Neural cell (in vitro differentiated cells): ENCODE data around the gene SERPINH1.

ENCODE experiments used
- CTCF ChIP-seq: fragments of 450-650 bp; IDR thresholded peaks from 2 replicates; pipeline ENCODE4 v1.5.1; 2014; ENCODE audit warnings: antibody characterized with exemption, mild to moderate bottlenecking, moderate library complexity; ENCODE audit not compliant: poor library complexity, severe bottlenecking
- POLR2AphosphoS5 ChIP-seq: IDR thresholded peaks from 2 replicates; pipeline ENCODE4 v1.6.1; 2012
- SMC3 ChIP-seq: fragments of 450-650 bp; conservative IDR thresholded peaks from 2 replicates; pipeline ENCODE4 v1.6.1; 2014; ENCODE audit warnings: antibody characterized with exemption, mild to moderate bottlenecking, moderate library complexity; ENCODE audit not compliant: poor library complexity

GRCh38 chr11:75565916-75566762 lies 4.1 kb downstream of the SERPINH1 start:
- TF ChIP-seq CTCF (no peak), SMC3 (no peak), POLR2AphosphoS5 (no peak)
